HEK293 (cell line): Measurements from ENCODE around the gene LRP1.

Experiments
- ZBTB26 ChIP-seq: fragments of 450-650 bp; formaldehyde crosslinking; optimal IDR thresholded peaks from 2 replicates; pipeline ENCODE3; 2016; ENCODE audit warnings: missing biosample characterization, mild to moderate bottlenecking, missing genetic modification characterization
- ZNF169 ChIP-seq: fragments of 450-650 bp; formaldehyde crosslinking; IDR thresholded peaks from 2 replicates; pipeline ENCODE4 v1.5.1; 2016; ENCODE audit warnings: missing biosample characterization, missing genetic modification characterization
- ZNF362 ChIP-seq: fragments of 450-650 bp; formaldehyde crosslinking; IDR thresholded peaks from 2 replicates; pipeline ENCODE4 v1.5.1; 2016; ENCODE audit warnings: missing biosample characterization, missing genetic modification characterization

GRCh38 chr12:57207731-57208630 lies 79.7 kb downstream of the LRP1 start:
- TF ChIP-seq ZNF362 (tag by site-specific recombination) (no peak), ZNF169 (no peak), ZBTB26 (tag by site-specific recombination) (no peak)
